HG02610 (cell line): Measurements from ENCODE around the gene CELF3.

Experiments used
- ATAC-seq: cut with Tn5 transposase; IDR thresholded peaks from one replicate; pipeline ENCODE4 v1.9.1; 2021; ENCODE audit warnings: mild to moderate bottlenecking, moderate library complexity; ENCODE audit not compliant: unreplicated experiment

CELF3 gene

GRCh38 chr1:151720974-151721787, 4.6 kb upstream of the CELF3 start, which contains the start of gene RIIAD1:
Gene RIIAD1 (plus strand): TSS chr1:151721522. CDS start chr1:151721537, 15 bp downstream.
- ATAC-seq = peak; percentile 57

GRCh38 chr1:151720554-151720953, 4.0 kb upstream of the CELF3 start:
- no peak for ATAC-seq

GRCh38 chr1:151720125-151720524, 3.5 kb upstream of the CELF3 start:
- no peak for ATAC-seq

GRCh38 chr1:151718666-151719065, 2.1 kb upstream of the CELF3 start:
- ATAC-seq = no peak

GRCh38 chr1:151718011-151718431, 1.4 kb upstream of the CELF3 start:
- no peak for ATAC-seq

- no peak for ATAC-seq
These were observed 219 bp downstream of the CELF3 start for GRCh38 chr1:151716405-151716762.

- no peak for ATAC-seq
These were observed 738 bp downstream of the CELF3 start for GRCh38 chr1:151715726-151716404.

GRCh38 chr1:151714820-151715725, 1.5 kb downstream of the CELF3 start:
- ATAC-seq = no peak

- ATAC-seq = no peak
These were observed 2.7 kb downstream of the CELF3 start for GRCh38 chr1:151713874-151714273.

- no peak for ATAC-seq
These were observed 3.6 kb downstream of the CELF3 start for GRCh38 chr1:151713044-151713443.

GRCh38 chr1:151711951-151712350, 4.7 kb downstream of the CELF3 start:
- ATAC-seq = no peak

- ATAC-seq = no peak
These were observed 5.4 kb downstream of the CELF3 start for GRCh38 chr1:151711044-151711800.

- no peak for ATAC-seq
These were observed 6.3 kb downstream of the CELF3 start for GRCh38 chr1:151710187-151710840.

- ATAC-seq = no peak
These were observed 7.7 kb downstream of the CELF3 start for GRCh38 chr1:151708891-151709290.

- ATAC-seq = no peak
These were observed 9.0 kb downstream of the CELF3 start for GRCh38 chr1:151707541-151708065.

- ATAC-seq = no peak
These were observed 9.9 kb downstream of the CELF3 start for GRCh38 chr1:151706464-151707415.

GRCh38 chr1:151705753-151706463, 10.7 kb downstream of the CELF3 start:
- no peak for ATAC-seq

- ATAC-seq = no peak
These were observed 11.5 kb downstream of the CELF3 start for GRCh38 chr1:151705146-151705545.
